HG02884 (cell line): ENCODE data around the gene STK17A.
A peak's percentile ranks its signal among the peaks of the same experiment; 100 is the strongest.
"Not testable (repeated sequence)": the region's sequence is repeated elsewhere in the genome, so short reads cannot be mapped to it uniquely, and the experiment has no call there.

Experiments
- ATAC-seq: cut with Tn5 transposase; IDR thresholded peaks from one replicate; pipeline ENCODE4 v1.9.1; 2021; ENCODE audit warnings: mild to moderate bottlenecking, moderate library complexity; ENCODE audit not compliant: unreplicated experiment

Gene STK17A

DNA sequence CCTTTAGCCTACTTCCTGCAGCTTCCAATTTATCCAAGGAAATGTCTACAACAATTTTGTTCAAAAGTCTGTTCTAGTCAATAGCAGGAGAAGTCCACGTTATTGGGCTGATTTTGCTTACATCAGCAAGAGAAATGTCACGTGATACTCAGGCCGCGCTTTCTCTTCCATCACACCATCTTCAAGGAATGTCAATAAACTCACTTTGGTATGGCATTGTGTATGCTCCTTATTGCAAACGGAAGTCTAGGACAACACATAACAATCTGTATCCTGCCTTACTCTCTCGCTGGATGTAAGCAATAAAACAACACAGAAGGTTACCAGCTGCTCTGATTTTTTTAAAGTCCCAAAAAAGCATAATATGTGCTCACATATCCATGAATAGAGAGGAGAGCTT lies 17.1 kb upstream of the STK17A start:
- no peak for ATAC-seq

- no peak for ATAC-seq
These were observed 14.4 kb upstream of the STK17A start for GRCh38 chr7:43568529-43568928.

GRCh38 chr7:43569424-43569823 lies 13.5 kb upstream of the STK17A start:
- ATAC-seq, result peak; percentile 83

DNA sequence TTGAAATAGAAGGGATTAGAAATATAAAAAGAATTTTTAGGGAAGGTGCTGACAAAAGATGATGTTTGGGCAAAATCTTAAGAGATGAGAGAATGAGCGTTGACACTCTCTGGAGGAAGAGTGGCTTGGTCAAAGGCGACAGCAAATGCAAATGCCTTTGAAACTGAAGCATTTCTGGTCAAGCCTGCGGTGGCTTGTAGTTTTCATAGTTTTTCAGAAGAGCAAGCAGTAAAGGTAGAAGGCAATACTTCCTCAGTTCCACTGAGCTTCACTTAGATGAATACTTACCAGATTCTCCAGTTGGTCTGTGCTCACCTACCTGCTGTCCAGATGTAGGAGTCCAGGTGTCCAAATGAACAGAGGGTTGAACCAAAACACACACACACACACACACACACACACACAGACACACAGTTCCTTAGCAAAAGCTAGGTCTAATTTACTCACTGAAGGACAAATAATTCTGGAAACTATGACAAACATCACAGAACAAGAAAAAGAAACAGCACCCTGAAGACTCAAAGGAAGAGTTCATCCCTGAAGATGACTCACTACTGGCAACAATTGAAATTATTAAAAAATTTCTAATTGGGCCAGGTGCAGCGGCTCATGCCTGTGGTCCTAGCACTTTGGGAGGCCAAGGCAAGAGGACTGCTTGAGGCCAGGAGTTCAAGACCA lies 12.1 kb upstream of the STK17A start:
- ATAC-seq, result peak; percentile 69

DNA sequence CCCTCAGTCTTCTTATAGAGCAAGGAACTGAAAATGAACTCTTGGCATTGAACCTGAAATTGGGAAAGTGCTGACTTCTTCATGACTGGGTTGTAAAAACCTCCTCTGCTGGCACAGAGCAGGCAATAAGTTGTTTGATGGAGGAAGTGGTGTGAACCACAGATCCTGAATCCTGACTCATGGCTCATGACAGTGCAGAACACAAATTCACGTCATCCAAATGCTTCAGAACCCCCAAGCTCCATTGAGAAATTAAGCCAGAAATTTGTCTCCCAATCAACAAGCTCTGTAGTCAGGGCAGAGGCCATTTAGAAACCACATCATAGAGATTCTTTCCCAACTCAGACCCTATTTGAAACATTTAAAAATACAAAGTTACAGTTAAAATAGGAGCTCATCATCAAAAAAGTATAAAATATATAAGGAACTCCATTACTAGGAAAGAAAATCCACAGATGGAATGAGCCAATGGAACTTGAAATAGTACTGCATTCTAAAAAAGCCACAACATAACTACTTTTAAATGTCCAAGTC lies 10.3 kb upstream of the STK17A start:
- ATAC-seq, result no peak

GRCh38 chr7:43573832-43574231 lies 9.1 kb upstream of the STK17A start:
- ATAC-seq, result not testable (repeated sequence)

GRCh38 chr7:43575506-43575905 lies 7.4 kb upstream of the STK17A start:
- no peak for ATAC-seq

- ATAC-seq, result no peak
These were observed 6.7 kb upstream of the STK17A start for GRCh38 chr7:43576241-43576640.

- no peak for ATAC-seq
These were observed 5.4 kb upstream of the STK17A start for GRCh38 chr7:43577485-43577951.

- peak; percentile 11 for ATAC-seq
These were observed 701 bp downstream of the STK17A start for GRCh38 chr7:43583424-43584194.

DNA sequence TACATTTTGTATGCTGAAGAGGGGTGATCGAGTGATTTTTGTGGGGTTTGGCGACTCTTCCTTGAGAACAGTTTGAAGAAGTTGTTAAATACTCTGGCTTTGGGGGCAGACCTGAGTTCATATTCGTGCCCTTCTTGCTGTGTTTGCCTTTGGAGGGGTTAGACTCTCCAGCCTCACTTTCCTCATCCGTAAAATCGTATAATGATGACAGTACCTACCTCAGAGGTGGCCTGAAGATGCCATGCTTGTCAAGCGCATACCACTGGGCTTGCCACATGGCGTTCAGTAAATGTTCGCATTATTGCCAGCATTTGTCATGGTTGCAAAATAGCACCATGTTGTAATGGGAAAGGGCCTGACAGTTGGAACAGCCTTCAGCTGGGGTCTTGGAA lies 1.3 kb downstream of the STK17A start:
- ATAC-seq, result no peak

- ATAC-seq, result not testable (repeated sequence)
These were observed 1.8 kb downstream of the STK17A start for GRCh38 chr7:43584733-43585132.

GRCh38 chr7:43585562-43585961 lies 2.7 kb downstream of the STK17A start:
- no peak for ATAC-seq

GRCh38 chr7:43586251-43586900 lies 3.5 kb downstream of the STK17A start:
- no peak for ATAC-seq

DNA sequence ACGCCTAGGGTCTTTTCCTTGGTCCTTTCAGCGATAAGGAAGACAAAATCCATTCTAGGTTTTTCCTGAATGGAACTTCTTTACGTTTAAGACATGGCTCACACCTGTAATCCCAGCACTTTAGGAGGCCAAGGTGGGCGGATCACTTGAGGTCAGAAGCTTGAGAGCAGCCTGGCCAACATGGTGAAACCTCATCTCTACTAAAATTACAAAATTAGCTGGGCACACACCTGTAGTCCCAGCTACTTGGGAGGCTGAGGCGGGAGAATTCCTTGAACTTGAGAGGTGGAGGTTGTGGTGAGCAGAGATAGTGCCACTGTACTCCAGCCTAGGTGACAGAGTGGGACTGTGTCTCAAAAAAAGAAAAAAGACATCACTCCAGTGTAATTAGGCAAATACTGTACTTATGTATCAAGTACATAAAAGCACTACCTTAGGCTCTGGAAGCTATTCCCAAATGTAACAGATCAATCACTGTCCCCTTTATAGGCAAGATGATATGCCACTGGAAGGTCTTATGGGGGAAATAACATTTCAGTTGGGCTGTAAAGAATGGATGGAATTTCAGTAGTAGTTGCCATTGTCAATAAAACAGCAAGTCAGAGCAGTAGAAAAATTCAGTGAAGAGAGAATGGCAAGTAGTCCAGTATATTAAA lies 5.7 kb downstream of the STK17A start:
- ATAC-seq, result no peak

- no peak for ATAC-seq
These were observed 6.2 kb downstream of the STK17A start for GRCh38 chr7:43589133-43589478.

DNA sequence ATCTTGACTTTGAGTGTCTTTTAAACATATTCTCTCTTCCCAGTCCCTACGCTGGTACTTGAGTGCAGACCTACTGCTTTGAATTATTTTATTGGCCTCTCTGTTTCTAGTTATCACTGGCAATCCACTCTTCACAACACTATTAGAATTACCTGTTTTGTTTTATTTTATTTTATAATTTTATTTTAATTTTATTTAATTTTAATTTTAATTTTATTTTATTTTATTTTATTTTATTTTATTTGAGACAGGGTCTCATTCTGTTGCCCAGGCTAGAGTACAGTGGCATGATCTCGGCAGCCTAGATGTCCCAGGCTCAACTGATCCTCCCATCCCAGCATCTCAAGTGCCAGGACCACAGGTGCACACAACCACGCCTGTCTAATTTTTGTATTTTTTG lies 6.8 kb downstream of the STK17A start:
- ATAC-seq, result no peak

- ATAC-seq, result peak; percentile 73
These were observed 8.1 kb downstream of the STK17A start for GRCh38 chr7:43590862-43591557.

DNA sequence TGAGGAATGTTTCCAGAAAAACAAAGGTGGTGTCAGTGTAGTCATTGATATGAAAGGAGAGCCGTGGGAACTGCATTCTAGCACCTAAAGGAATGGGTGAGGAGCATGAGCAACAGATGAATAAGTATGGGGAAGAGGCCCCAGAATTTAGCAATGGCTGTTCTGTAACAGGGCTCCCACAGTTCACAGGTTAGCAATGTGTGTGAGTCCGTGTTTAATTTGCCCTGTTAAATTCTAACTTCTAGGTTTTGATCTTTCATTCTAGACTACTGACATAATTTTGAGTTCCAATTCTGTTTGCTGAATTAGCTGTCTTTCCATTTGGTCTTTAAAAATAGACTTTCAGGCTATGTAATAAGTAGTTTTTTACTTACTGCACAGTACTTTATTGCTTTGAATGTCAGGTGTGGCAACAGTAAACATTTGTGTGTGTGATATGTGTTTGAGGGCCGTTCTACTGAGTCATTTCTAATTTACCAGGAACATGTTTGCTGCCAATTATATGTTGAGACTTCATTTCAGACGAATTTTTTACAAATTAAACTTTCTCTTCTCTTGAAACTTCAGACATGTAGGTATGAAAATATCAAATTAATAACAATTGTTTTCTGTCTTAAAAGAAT lies 8.8 kb downstream of the STK17A start:
- ATAC-seq, result peak; percentile 27

DNA sequence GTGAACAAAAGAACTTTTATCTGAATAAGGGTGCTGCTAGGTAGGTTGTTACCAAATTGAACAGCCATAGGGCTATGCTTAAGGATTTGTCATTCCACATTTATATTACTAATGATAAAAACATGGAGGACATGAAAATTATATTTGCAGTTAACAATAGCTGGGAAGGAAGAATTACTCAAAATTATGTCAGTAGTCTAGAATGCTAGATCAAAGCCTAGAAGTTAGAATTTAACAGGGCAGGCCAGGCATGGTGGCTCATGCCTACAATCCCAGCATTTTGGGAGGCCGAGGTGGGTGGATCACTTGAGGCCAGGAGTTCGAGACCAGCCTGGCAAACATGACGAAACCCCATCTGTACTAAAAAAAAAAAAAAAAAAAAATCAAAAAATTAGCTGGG lies 9.4 kb downstream of the STK17A start:
- ATAC-seq, result no peak
